ENCODE results near the gene SLC33A1.

- TF ChIP-seq TAF1 (IDR thresholded peaks at IDR 0.05; ENCODE audit: borderline replicate concordance, insufficient read depth, low read length): no peak
- TF ChIP-seq REST (IDR thresholded peaks at IDR 0.05; ENCODE audit: insufficient read depth in 1 of 2, low read depth in 2 of 2, low read length in 2 of 2): no peak
- TF ChIP-seq FOXP2 (optimal IDR thresholded peaks at IDR 0.05; ENCODE audit: borderline replicate concordance, extremely low read depth, extremely low read length, insufficient read depth): no peak
- no peak for TF ChIP-seq POLR2AphosphoS5 (IDR thresholded peaks at IDR 0.05; ENCODE audit: low read depth, low read length)
Observed at GRCh38 chr3:155859859-155860258, 5.6 kb upstream of the SLC33A1 start.
